Panc1 (cell line): ENCODE measurements around the gene STIP1. TPM values are rescaled to one million over a fixed set of nuclear protein-coding genes. Genes with fewer than 3 reads are reported as not detected.

ENCODE experiments used
- ATAC-seq: fragments of 200-7000 bp; cut with Tn5 transposase; 2 replicates; pipeline ENCODE4 v1.9.1; 2020; ENCODE audit warnings: mild to moderate bottlenecking, moderate library complexity
- BruUV-seq: library from RNA; stranded (reverse); fragments of 400-500 nt; replicated peaks from 2 replicates; lab custom pipeline; 2021; lab: Mats Ljungman, UMichigan
- CTCF ChIA-PET: fragments of 300-600 bp; sonication (Branson Sonifier 250); formaldehyde crosslinking; loops from one replicate; lab custom pipeline; 2022; ENCODE audit warnings: antibody characterized with exemption; lab: Charles Lee
- POLR2A ChIA-PET: fragments of 300-600 bp; sonication (Branson Sonifier 250); formaldehyde crosslinking; loops from one replicate; lab custom pipeline; 2022; ENCODE audit warnings: antibody characterized with exemption; lab: Charles Lee
- DNase-seq: peaks from one replicate; pipeline ENCODE4 v3.0.0-alpha.2; 2010; ENCODE audit warnings: low read depth, low spot score
- H3K27ac ChIP-seq: 2 replicates; pipeline ENCODE4 v1.5.1; 2011; ENCODE audit warnings: mild to moderate bottlenecking, low read length, inconsistent platforms
- H3K27me3 ChIP-seq: fragments of 200-500 bp; sonication (Bioruptor generic); 2 replicates; pipeline ENCODE4 v1.6.0; 2014; ENCODE audit warnings: low read length, inconsistent platforms; ENCODE audit not compliant: control insufficient read depth, insufficient read depth
- H3K36me3 ChIP-seq: fragments of 200-500 bp; sonication (Bioruptor generic); 2 replicates; pipeline ENCODE4 v1.5.1; 2014; ENCODE audit warnings: inconsistent platforms, mild to moderate bottlenecking, low read length, moderate library complexity; ENCODE audit not compliant: control insufficient read depth, insufficient read depth
- H3K4me1 ChIP-seq: 2 replicates; pipeline ENCODE4 v1.5.1; 2011; ENCODE audit warnings: inconsistent platforms, mild to moderate bottlenecking, low read length, moderate library complexity; ENCODE audit not compliant: control insufficient read depth, insufficient read depth
- H3K4me3 ChIP-seq, 2 experiments: 2 replicates each; pipeline ENCODE4 v1.5.1; 2011 to 2012; ENCODE audit warnings: low read depth in 2 of 2, low read length in 2 of 2, mild to moderate bottlenecking in 2 of 2, inconsistent platforms in 1 of 2, moderate library complexity in 1 of 2
- H3K9me3 ChIP-seq: fragments of 200-500 bp; sonication (Bioruptor generic); 2 replicates; pipeline ENCODE4 v1.5.1; 2014; ENCODE audit warnings: low read depth, mild to moderate bottlenecking, inconsistent platforms, low read length, moderate library complexity; ENCODE audit not compliant: control insufficient read depth, insufficient read depth
- POLR2AphosphoS5 ChIP-seq: IDR thresholded peaks from 2 replicates; pipeline ENCODE4 v1.6.1; 2012; ENCODE audit warnings: mild to moderate bottlenecking, low read depth, low read length, moderate library complexity
- SIN3A ChIP-seq: IDR thresholded peaks from 2 replicates; pipeline ENCODE4 v1.6.1; 2012; ENCODE audit warnings: low read depth, mild to moderate bottlenecking, low read length, moderate library complexity, borderline replicate concordance; ENCODE audit not compliant: insufficient read depth
- TCF7L2 ChIP-seq: IDR thresholded peaks from 2 replicates; pipeline ENCODE4 v1.6.1; 2011; ENCODE audit warnings: mild to moderate bottlenecking, low read depth, low read length, inconsistent platforms
- in situ Hi-C: cut with HindIII; loops from 2 replicates; pipeline ENCODE4 v1.10.0; 2016; ENCODE audit warnings: low sequenced_read_pairs, low pct_unique_long_range_greater_than_20kb
- intact Hi-C: fragments of 100-400 bp; cut with micrococcal nuclease; formaldehyde crosslinking; loops from one replicate; pipeline ENCODE4 v1.10.0; 2022; ENCODE audit not compliant: unreplicated experiment
- total RNA-seq: library from RNA; stranded (reverse); gene quantifications from one replicate; pipeline ENCODE4 v1.2.1, GENCODE V29; 2021; ENCODE audit not compliant: unreplicated experiment
- TF ChIP-seq, protein P1 (sequence below): fragments of 450-650 bp; IDR thresholded peaks from 2 replicates; pipeline ENCODE4 v1.5.1; 2017; ENCODE audit warnings: mild to moderate bottlenecking
- TF ChIP-seq, protein P2 (sequence below), 2 experiments: IDR thresholded peaks; 2 replicates each; pipeline ENCODE4 v1.6.1; 2011 to 2012; ENCODE audit warnings: low read depth in 2 of 2, control low read depth in 1 of 2, low read length in 1 of 2, mild to moderate bottlenecking in 1 of 2, moderate library complexity in 1 of 2; ENCODE audit not compliant: insufficient read depth in 1 of 2

The STIP1 gene
- total RNA-seq, 1 experiment from 2014 or later = 344 TPM

DNA sequence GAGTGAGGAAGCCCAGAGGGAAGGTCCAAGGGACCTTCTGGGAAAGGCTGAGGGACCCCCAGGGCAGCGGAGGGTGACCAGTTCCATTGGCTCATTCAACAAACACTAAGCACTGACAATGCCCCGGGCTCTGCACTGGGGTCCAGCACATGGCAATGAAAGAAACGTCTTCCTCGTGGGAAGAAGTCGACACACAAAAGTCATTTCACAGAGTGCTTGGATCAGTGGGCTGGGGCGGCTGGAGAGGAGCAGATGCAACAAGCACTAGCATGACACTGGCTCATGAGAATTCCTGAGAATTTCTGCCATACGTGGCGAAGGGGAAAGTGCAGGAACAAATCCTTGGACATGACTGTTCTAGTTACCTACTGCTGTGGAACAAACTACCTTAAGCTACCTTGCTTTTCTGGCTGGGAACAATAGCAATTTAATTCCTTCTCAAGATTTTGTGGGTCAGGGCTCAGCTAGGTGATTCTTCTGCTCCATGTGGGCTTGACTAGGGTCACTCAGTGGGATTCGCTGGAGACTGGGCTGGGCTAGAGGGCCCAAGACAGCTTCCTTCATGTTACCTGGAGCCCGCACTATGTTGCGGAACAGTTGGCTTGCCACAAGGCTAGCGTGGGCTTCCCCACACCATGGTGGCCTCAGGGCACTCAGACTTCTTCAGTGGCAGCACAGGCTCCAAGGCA lies 6.9 kb upstream of the STIP1 start:
- ChIA-PET CTCF (no interaction called here), POLR2A (no interaction called here)
- no TSS peak for BruUV-seq

DNA sequence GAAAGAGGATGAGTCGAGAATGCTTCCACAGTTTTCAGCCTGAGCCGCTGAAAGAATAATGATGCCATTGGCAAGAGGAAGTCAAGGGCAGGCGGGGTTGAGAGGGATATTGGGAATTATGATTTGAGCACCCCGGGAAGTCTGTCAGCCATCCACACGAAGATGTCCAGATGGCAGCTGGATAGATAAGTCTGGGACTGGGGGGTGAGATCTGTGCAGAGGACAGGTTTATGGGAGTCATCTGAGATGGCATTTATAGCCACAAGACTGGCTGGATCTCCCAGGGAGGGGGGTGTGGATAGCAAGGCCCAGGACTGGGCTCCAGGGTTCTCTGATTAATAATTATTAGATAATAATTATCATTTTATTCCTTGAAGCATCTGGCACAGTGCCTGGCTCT lies 5.1 kb upstream of the STIP1 start:
- ChIA-PET POLR2A (interaction anchor here (0.6 kb wide), 1 partner anchor 131 kb away, joined by 8 read pairs; no protein-coding TSS in a partner anchor), CTCF (no interaction called here)
- no TSS peak for BruUV-seq
- Histone ChIP-seq H3K4me3 (no peak overlapping the region), H3K36me3 (no peaks in the 10 kb centered on the region), H3K27me3 (no peaks in the 10 kb centered on the region), H3K9me3 (peaks cover 7% of the 10 kb centered on the region; the same call in 1 of the 2 replicates), H3K4me1 (peaks cover 32% of the 10 kb centered on the region), H3K27ac (peak overlapping the region; percentile 86)
- in situ Hi-C loops (no loop called here), intact Hi-C loops (no loop called here)
- ATAC-seq (no peak), DNase-seq (no peak)
- TF ChIP-seq, protein P1, sequence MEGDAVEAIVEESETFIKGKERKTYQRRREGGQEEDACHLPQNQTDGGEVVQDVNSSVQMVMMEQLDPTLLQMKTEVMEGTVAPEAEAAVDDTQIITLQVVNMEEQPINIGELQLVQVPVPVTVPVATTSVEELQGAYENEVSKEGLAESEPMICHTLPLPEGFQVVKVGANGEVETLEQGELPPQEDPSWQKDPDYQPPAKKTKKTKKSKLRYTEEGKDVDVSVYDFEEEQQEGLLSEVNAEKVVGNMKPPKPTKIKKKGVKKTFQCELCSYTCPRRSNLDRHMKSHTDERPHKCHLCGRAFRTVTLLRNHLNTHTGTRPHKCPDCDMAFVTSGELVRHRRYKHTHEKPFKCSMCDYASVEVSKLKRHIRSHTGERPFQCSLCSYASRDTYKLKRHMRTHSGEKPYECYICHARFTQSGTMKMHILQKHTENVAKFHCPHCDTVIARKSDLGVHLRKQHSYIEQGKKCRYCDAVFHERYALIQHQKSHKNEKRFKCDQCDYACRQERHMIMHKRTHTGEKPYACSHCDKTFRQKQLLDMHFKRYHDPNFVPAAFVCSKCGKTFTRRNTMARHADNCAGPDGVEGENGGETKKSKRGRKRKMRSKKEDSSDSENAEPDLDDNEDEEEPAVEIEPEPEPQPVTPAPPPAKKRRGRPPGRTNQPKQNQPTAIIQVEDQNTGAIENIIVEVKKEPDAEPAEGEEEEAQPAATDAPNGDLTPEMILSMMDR = no peak

More for the DNA sequence above, 6.9 kb upstream of the STIP1 start:
- DNase-seq = no peak
- TF ChIP-seq, protein P2, sequence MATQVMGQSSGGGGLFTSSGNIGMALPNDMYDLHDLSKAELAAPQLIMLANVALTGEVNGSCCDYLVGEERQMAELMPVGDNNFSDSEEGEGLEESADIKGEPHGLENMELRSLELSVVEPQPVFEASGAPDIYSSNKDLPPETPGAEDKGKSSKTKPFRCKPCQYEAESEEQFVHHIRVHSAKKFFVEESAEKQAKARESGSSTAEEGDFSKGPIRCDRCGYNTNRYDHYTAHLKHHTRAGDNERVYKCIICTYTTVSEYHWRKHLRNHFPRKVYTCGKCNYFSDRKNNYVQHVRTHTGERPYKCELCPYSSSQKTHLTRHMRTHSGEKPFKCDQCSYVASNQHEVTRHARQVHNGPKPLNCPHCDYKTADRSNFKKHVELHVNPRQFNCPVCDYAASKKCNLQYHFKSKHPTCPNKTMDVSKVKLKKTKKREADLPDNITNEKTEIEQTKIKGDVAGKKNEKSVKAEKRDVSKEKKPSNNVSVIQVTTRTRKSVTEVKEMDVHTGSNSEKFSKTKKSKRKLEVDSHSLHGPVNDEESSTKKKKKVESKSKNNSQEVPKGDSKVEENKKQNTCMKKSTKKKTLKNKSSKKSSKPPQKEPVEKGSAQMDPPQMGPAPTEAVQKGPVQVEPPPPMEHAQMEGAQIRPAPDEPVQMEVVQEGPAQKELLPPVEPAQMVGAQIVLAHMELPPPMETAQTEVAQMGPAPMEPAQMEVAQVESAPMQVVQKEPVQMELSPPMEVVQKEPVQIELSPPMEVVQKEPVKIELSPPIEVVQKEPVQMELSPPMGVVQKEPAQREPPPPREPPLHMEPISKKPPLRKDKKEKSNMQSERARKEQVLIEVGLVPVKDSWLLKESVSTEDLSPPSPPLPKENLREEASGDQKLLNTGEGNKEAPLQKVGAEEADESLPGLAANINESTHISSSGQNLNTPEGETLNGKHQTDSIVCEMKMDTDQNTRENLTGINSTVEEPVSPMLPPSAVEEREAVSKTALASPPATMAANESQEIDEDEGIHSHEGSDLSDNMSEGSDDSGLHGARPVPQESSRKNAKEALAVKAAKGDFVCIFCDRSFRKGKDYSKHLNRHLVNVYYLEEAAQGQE (IDR thresholded peaks at IDR 0.05; ENCODE audit: insufficient read depth in 1 of 2, low read depth in 2 of 2, low read length in 1 of 2) = no peak
- TF ChIP-seq, protein P1 = no peak
- TF ChIP-seq TCF7L2 (no peak), SIN3A (no peak), POLR2AphosphoS5 (no peak)
- peaks cover 28% of the 10 kb centered on the region for H3K4me1 ChIP-seq
- no peak overlapping the region for H3K27ac ChIP-seq
- ATAC-seq = no peak
- H3K27me3 ChIP-seq = no peaks in the 10 kb centered on the region
- in situ Hi-C loops (no loop called here), intact Hi-C loops (no loop called here)
- H3K36me3 ChIP-seq = no peaks in the 10 kb centered on the region
- H3K9me3 ChIP-seq = peaks cover 7% of the 10 kb centered on the region; the same call in 1 of the 2 replicates
- H3K4me3 ChIP-seq = no peak overlapping the region
